Astrocyte (in vitro differentiated cells and primary cell): ENCODE measurements around the gene WDR64. TPM values are rescaled to one million over a fixed set of nuclear protein-coding genes. Genes with fewer than 3 reads are reported as not detected.

Source experiments
- DNase-seq: peaks from one replicate; pipeline ENCODE4 v3.0.0-alpha.2; 2010; ENCODE audit warnings: low read depth
- FAIRE-seq: peaks from 2 replicates; lab custom pipeline; 2011; peaks lifted over from hg19 to GRCh38; lab: Jason Lieb, UNC
- H2AFZ ChIP-seq: 2 replicates; pipeline ENCODE4 v1.6.0; 2012; ENCODE audit warnings: low read depth, low read length, inconsistent platforms
- H3K27ac ChIP-seq: 2 replicates; pipeline ENCODE4 v1.5.1; 2011; ENCODE audit warnings: low read depth, low read length, inconsistent platforms
- H3K27me3 ChIP-seq: 2 replicates; pipeline ENCODE4 v1.6.0; 2011; ENCODE audit warnings: low read length, inconsistent platforms; ENCODE audit not compliant: insufficient read depth
- H3K36me3 ChIP-seq: 2 replicates; pipeline ENCODE4 v1.5.1; 2011; ENCODE audit warnings: low read length, inconsistent platforms; ENCODE audit not compliant: insufficient read depth
- H3K4me1 ChIP-seq: 2 replicates; pipeline ENCODE4 v1.5.1; 2011; ENCODE audit warnings: low read length, inconsistent platforms; ENCODE audit not compliant: insufficient read depth
- H3K4me2 ChIP-seq: 2 replicates; pipeline ENCODE4 v1.6.0; 2012; ENCODE audit warnings: low read length, inconsistent platforms
- H3K4me3 ChIP-seq: 2 replicates; pipeline ENCODE4 v1.5.1; 2011; ENCODE audit warnings: low read depth, mild to moderate bottlenecking, low read length, inconsistent platforms; ENCODE audit not compliant: insufficient read depth
- H3K79me2 ChIP-seq: 2 replicates; pipeline ENCODE4 v1.6.0; 2012; ENCODE audit warnings: mild to moderate bottlenecking, low read length, inconsistent platforms; ENCODE audit not compliant: insufficient read depth
- H3K9ac ChIP-seq: 2 replicates; pipeline ENCODE4 v1.6.0; 2012; ENCODE audit warnings: mild to moderate bottlenecking, low read length, inconsistent platforms
- H3K9me3 ChIP-seq: 2 replicates; pipeline ENCODE4 v1.5.1; 2012; ENCODE audit warnings: low read depth, mild to moderate bottlenecking, low read length, inconsistent platforms; ENCODE audit not compliant: insufficient read depth
- H4K20me1 ChIP-seq: 2 replicates; pipeline ENCODE4 v1.6.0; 2012; ENCODE audit warnings: low read length, inconsistent platforms; ENCODE audit not compliant: insufficient read depth
- H3K27ac Mint-ChIP-seq: one replicate; pipeline ENCODE4 v1.8.0; 2021; ENCODE audit warnings: mild to moderate bottlenecking, mixed read lengths; ENCODE audit not compliant: unreplicated experiment
- H3K27me3 Mint-ChIP-seq: one replicate; pipeline ENCODE4 v1.8.0; 2021; ENCODE audit warnings: low read depth, mixed read lengths; ENCODE audit not compliant: unreplicated experiment
- H3K36me3 Mint-ChIP-seq: one replicate; pipeline ENCODE4 v1.8.0; 2021; ENCODE audit warnings: low read depth, mixed read lengths; ENCODE audit not compliant: unreplicated experiment
- H3K4me1 Mint-ChIP-seq: one replicate; pipeline ENCODE4 v1.8.0; 2021; ENCODE audit warnings: low read depth, mixed read lengths; ENCODE audit not compliant: unreplicated experiment
- H3K4me3 Mint-ChIP-seq: one replicate; pipeline ENCODE4 v1.8.0; 2021; ENCODE audit warnings: mild to moderate bottlenecking, moderate library complexity, mixed read lengths; ENCODE audit not compliant: unreplicated experiment
- H3K9me3 Mint-ChIP-seq: one replicate; pipeline ENCODE4 v1.8.0; 2021; ENCODE audit warnings: mild to moderate bottlenecking, mixed read lengths; ENCODE audit not compliant: unreplicated experiment
- CTCF ChIP-seq: IDR thresholded peaks from 2 replicates; pipeline ENCODE4 v1.5.1; 2011; ENCODE audit warnings: low read depth, mild to moderate bottlenecking, inconsistent platforms, low read length, moderate library complexity; ENCODE audit not compliant: insufficient read depth
- EZH2 ChIP-seq: IDR thresholded peaks from 2 replicates; pipeline ENCODE4 v1.6.1; 2012; ENCODE audit warnings: mild to moderate bottlenecking, low read length, inconsistent platforms; ENCODE audit not compliant: insufficient read depth
- total RNA-seq: library from RNA; stranded (reverse); gene quantifications from 2 replicates; pipeline ENCODE4 v1.2.1, GENCODE V29; 2021

Gene WDR64
- total RNA-seq, 1 donor from 2014 or later, result not detected

- Histone ChIP-seq H3K9me3 (no peaks in the 10 kb centered on the region), H4K20me1 (peaks cover 18% of the 10 kb centered on the region), H3K79me2 (peaks cover 50% of the 10 kb centered on the region), H3K4me3 (no peak overlapping the region), H3K36me3 (peaks cover 12% of the 10 kb centered on the region), H2AFZ (no peak overlapping the region), H3K27me3 (no peaks in the 10 kb centered on the region), H3K27ac (no peak overlapping the region), H3K4me1 (peaks cover 15% of the 10 kb centered on the region), H3K9ac (no peak overlapping the region), H3K4me2 (peak overlapping the region; percentile 94)
- Mint-ChIP-seq H3K4me1 (peaks cover 35% of the 10 kb centered on the region), H3K4me3 (peak overlapping the region; percentile 93), H3K27ac (no peak overlapping the region), H3K27me3 (no peaks in the 10 kb centered on the region), H3K9me3 (peaks cover 2% of the 10 kb centered on the region), H3K36me3 (peaks cover 1% of the 10 kb centered on the region)
- TF ChIP-seq CTCF, result no peak
- no peak for TF ChIP-seq EZH2
- DNase-seq, result peak; percentile 37
- FAIRE-seq, result no peak
Measured at GRCh38 chr1:241637046-241637590, 15.0 kb upstream of the WDR64 start.

- H3K36me3 ChIP-seq, result peaks cover 12% of the 10 kb centered on the region
- Mint-ChIP-seq H3K27ac (no peak overlapping the region), H3K4me3 (peak overlapping the region; percentile 93), H3K27me3 (no peaks in the 10 kb centered on the region), H3K4me1 (peaks cover 34% of the 10 kb centered on the region), H3K9me3 (peaks cover 2% of the 10 kb centered on the region), H3K36me3 (no peaks in the 10 kb centered on the region)
- peak overlapping the region; percentile 94 for H3K4me2 ChIP-seq
- H3K4me1 ChIP-seq, result peaks cover 16% of the 10 kb centered on the region
- TF ChIP-seq CTCF (no peak), EZH2 (no peak)
- DNase-seq, result no peak
- H3K27ac ChIP-seq, result no peak overlapping the region
- no peak for FAIRE-seq
- H2AFZ ChIP-seq, result no peak overlapping the region
- no peaks in the 10 kb centered on the region for H3K9me3 ChIP-seq
- H3K27me3 ChIP-seq, result no peaks in the 10 kb centered on the region
- peaks cover 18% of the 10 kb centered on the region for H4K20me1 ChIP-seq
- H3K9ac ChIP-seq, result no peak overlapping the region
- H3K79me2 ChIP-seq, result peaks cover 50% of the 10 kb centered on the region
- H3K4me3 ChIP-seq, result no peak overlapping the region
Measured at GRCh38 chr1:241637604-241638003, 14.5 kb upstream of the WDR64 start.

- peaks cover 34% of the 10 kb centered on the region for H3K4me1 Mint-ChIP-seq
- Histone ChIP-seq H3K36me3 (peaks cover 12% of the 10 kb centered on the region), H3K4me3 (peak overlapping the region; percentile 96), H3K79me2 (peaks cover 47% of the 10 kb centered on the region), H4K20me1 (peaks cover 18% of the 10 kb centered on the region), H3K9me3 (no peaks in the 10 kb centered on the region), H3K4me2 (peak overlapping the region; percentile 94), H2AFZ (no peak overlapping the region), H3K27ac (no peak overlapping the region), H3K9ac (no peak overlapping the region), H3K4me1 (peaks cover 16% of the 10 kb centered on the region), H3K27me3 (no peaks in the 10 kb centered on the region)
- FAIRE-seq, result no peak
- H3K9me3 Mint-ChIP-seq, result peaks cover 2% of the 10 kb centered on the region
- no peak overlapping the region for H3K27ac Mint-ChIP-seq
- peak overlapping the region; percentile 93 for H3K4me3 Mint-ChIP-seq
- no peak for DNase-seq
- H3K36me3 Mint-ChIP-seq, result no peaks in the 10 kb centered on the region
- TF ChIP-seq EZH2, result no peak
- TF ChIP-seq CTCF, result no peak
- H3K27me3 Mint-ChIP-seq, result no peaks in the 10 kb centered on the region
Measured at GRCh38 chr1:241638099-241638682, 13.9 kb upstream of the WDR64 start.
